Suprapubic skin (tissue), 4 donors: ENCODE measurements around the gene ERRFI1. TPM values are rescaled to one million over a fixed set of nuclear protein-coding genes. Genes with fewer than 3 reads are reported as not detected.

Experiments used
- DNase-seq, 2 donors: peaks; one replicate each; pipeline ENCODE4 v3.0.0-alpha.2; 2019; ENCODE audit warnings: low spot score in 2 of 2
- H3K27ac ChIP-seq: fragments of 200-600 bp; sonication (generic); one replicate; pipeline ENCODE4 v1.5.1; 2019
- H3K27me3 ChIP-seq: fragments of 200-600 bp; sonication (generic); one replicate; pipeline ENCODE4 v1.5.1; 2019
- H3K36me3 ChIP-seq: fragments of 200-600 bp; sonication (generic); one replicate; pipeline ENCODE4 v1.5.1; 2019
- H3K4me1 ChIP-seq: fragments of 200-600 bp; sonication (generic); one replicate; pipeline ENCODE4 v1.5.1; 2019
- H3K4me3 ChIP-seq: fragments of 200-600 bp; sonication (generic); one replicate; pipeline ENCODE4 v1.5.1; 2019; ENCODE audit warnings: mild to moderate bottlenecking
- H3K9me3 ChIP-seq: fragments of 200-600 bp; sonication (generic); one replicate; pipeline ENCODE4 v1.5.1; 2019
- EP300 ChIP-seq: sonication (generic); formaldehyde crosslinking; IDR thresholded peaks from one replicate; pipeline ENCODE4 v1.6.1; 2017; ENCODE audit warnings: antibody characterized with exemption
- POLR2A ChIP-seq, 2 donors: fragments of 450-650 bp; IDR thresholded peaks; one replicate each; pipeline ENCODE4 v1.6.1; 2017; ENCODE audit warnings: antibody characterized with exemption in 2 of 2, mild to moderate bottlenecking in 2 of 2, moderate library complexity in 2 of 2
- POLR2AphosphoS5 ChIP-seq, 3 donors: sonication (generic); formaldehyde crosslinking; IDR thresholded peaks; one replicate each; pipeline ENCODE4 v1.6.1; 2017; ENCODE audit warnings: antibody characterized with exemption in 3 of 3
- WGBS: methylation state at CpG from one replicate; pipeline ENCODE4 v1.1.5; 2018; 5-methylcytosine and 5-hydroxymethylcytosine counted together
- total RNA-seq, 4 donors: library from RNA; depleted of rRNA; stranded (reverse); fragments of >200 nt; gene quantifications; one replicate each; pipeline ENCODE4 v1.1.0, GENCODE V29; 2016
- TF ChIP-seq, protein P1 (sequence below), 2 donors: fragments of 200-600 bp in 1 of 2; fragments of 450-650 bp in 1 of 2; sonication (generic) in 1 of 2; IDR thresholded peaks; one replicate each; pipeline ENCODE4 v1.5.1; 2016 to 2019; ENCODE audit warnings: antibody characterized with exemption in 2 of 2, mild to moderate bottlenecking in 1 of 2, moderate library complexity in 1 of 2

Gene ERRFI1
- total RNA-seq, 4 donors from 2014 or later, result 128 to 312 (median 262) TPM

DNA sequence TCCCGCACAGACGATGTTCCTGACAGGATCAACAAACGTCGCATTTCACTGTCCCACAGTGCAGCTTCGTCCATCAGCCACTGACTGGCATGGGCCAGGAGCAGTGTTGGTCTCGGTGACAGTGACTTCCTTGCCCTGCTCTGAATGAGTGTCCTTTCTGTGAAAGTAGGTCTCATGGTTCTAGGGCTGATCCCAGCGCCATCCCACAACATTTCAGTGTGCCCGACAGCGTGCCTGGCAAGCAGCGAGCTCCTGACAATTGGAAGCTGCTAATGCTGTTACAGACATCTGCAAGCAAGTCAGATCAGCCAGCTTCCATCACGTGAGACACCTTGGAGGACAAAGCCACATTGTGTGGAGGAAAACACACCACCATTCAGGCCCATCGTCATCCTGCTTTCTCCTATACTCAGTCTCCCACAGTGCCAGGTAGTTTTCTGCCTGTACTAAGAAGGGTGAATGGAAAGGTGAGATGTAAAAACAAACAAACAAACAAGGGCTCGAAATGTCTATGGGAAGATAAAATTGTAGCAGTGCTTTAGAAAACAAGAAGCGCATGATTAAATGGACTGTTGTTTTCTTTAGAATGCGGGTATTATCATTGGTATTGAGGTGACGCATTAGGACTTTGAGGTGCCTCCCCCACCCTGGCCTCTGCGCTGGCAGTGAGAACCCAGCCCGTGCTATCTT lies 21.9 kb downstream of the ERRFI1 start:
- WGBS, result 31% methylated on average over 17 of the region's 18 CpGs
- Histone ChIP-seq H3K4me1 (peaks cover 49% of the 10 kb centered on the region), H3K27ac (peak overlapping the region; percentile 95), H3K9me3 (no peaks in the 10 kb centered on the region), H3K4me3 (no peak overlapping the region), H3K27me3 (no peaks in the 10 kb centered on the region), H3K36me3 (no peaks in the 10 kb centered on the region)
- DNase-seq, result peak; percentile 78 to 86
- TF ChIP-seq, protein P1, sequence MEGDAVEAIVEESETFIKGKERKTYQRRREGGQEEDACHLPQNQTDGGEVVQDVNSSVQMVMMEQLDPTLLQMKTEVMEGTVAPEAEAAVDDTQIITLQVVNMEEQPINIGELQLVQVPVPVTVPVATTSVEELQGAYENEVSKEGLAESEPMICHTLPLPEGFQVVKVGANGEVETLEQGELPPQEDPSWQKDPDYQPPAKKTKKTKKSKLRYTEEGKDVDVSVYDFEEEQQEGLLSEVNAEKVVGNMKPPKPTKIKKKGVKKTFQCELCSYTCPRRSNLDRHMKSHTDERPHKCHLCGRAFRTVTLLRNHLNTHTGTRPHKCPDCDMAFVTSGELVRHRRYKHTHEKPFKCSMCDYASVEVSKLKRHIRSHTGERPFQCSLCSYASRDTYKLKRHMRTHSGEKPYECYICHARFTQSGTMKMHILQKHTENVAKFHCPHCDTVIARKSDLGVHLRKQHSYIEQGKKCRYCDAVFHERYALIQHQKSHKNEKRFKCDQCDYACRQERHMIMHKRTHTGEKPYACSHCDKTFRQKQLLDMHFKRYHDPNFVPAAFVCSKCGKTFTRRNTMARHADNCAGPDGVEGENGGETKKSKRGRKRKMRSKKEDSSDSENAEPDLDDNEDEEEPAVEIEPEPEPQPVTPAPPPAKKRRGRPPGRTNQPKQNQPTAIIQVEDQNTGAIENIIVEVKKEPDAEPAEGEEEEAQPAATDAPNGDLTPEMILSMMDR (IDR thresholded peaks at IDR 0.05), result no peak
- TF ChIP-seq POLR2A (IDR thresholded peaks at IDR 0.05) (peak in 1 of 2 donors; percentile 17), POLR2AphosphoS5 (IDR thresholded peaks at IDR 0.05) (peak in 1 of 3 donors; percentile 67), EP300 (no peak)

DNA sequence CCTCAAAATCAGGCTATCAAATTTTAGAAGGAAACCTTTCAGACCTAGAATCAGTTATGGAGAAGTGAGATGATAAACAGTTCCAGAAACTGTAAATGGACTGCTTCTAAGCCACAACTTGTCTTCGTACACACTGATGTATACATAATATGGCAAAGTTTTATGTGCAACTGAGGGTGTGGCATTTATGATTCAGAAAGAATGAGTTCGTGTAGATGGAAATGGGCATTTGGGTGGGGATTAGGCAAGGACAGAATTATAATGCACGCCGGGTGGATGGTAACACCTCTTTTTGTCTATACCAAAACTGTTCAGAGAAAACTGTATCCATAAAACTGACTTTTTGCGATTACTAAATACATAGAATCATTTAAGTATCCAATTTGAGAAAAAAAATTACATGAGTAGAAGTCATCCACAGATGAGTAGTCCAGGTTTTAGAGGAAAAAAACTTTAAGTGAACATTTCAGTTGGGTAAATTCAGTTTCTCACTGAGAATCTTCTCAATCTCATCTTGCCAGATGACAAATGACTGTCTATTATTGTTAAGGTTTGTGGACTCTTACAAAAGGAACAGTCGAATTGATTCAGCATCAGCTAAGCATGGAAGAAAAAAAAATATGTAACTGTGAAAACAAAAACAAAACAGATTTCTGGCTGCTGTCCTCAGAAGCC lies 22.5 kb downstream of the ERRFI1 start:
- Histone ChIP-seq H3K4me3 (no peak overlapping the region), H3K4me1 (peaks cover 49% of the 10 kb centered on the region), H3K27me3 (no peaks in the 10 kb centered on the region), H3K36me3 (no peaks in the 10 kb centered on the region), H3K27ac (peak overlapping the region; percentile 95), H3K9me3 (no peaks in the 10 kb centered on the region)
- WGBS, result 45% methylated on average over 6 of the region's 6 CpGs
- TF ChIP-seq EP300 (no peak), POLR2AphosphoS5 (IDR thresholded peaks at IDR 0.05) (no peak), POLR2A (IDR thresholded peaks at IDR 0.05) (no peak)
- TF ChIP-seq, protein P1 (IDR thresholded peaks at IDR 0.05), result no peak
- DNase-seq, result no peak

DNA sequence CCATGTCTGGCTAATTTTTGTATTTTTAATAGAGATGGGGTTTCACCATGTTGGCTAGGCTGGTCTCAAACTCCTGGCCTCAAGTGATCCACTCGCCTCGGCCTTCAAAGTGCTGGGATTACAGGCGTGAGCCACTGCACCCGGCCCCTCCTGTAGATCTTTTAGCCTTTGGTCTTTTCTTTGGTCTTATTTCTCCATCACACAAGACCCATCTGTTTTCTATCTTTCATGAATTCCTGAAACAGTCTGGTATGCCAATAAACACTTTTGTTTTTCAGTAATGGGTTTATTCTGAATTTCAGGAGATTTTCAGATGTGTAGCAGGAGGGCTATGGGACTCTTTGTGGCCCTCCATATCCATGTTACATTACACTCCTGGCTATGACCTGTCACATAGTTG lies 23.2 kb downstream of the ERRFI1 start:
- Histone ChIP-seq H3K4me1 (peaks cover 49% of the 10 kb centered on the region), H3K9me3 (no peaks in the 10 kb centered on the region)

DNA sequence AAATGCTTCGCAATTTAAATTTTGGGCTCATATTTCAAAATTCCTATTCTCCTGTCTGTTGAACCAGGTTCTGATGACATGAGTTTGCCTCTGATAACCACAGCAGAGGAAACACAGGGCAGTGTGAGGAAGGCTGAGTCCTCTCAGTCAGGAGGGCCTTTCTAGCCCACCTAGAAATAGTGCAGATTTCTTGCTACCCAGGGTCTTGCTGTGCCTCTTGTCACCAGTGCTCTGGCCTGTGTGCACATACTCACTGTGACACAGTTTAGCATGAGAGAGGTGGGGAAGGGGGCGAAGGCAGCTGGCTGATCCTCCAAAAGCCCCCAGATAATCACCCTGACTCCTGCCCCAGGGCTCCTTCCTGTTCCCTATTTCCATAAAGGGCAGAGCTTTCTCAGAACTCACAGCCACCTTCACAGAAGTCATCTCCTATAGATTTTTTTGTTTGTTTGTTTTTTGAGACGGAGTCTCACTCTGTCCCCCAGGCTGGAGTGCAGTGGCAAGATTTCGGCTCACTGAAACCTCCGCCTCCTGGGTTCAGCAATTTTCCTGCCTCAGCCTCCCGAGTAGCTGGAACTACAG lies 23.7 kb downstream of the ERRFI1 start:
- 82% methylated on average over 6 of the region's 6 CpGs for WGBS
- H3K9me3 ChIP-seq, result no peaks in the 10 kb centered on the region
- no peak for DNase-seq
- no peaks in the 10 kb centered on the region for H3K36me3 ChIP-seq
- H3K27me3 ChIP-seq, result no peaks in the 10 kb centered on the region
- no peak overlapping the region for H3K4me3 ChIP-seq
- peak overlapping the region; percentile 95 for H3K27ac ChIP-seq
- H3K4me1 ChIP-seq, result peaks cover 45% of the 10 kb centered on the region
- no peak for TF ChIP-seq POLR2AphosphoS5 (IDR thresholded peaks at IDR 0.05)
- no peak for TF ChIP-seq POLR2A (IDR thresholded peaks at IDR 0.05)
- TF ChIP-seq EP300, result no peak
- TF ChIP-seq, protein P1 (IDR thresholded peaks at IDR 0.05), result no peak

More for the DNA sequence above, 23.2 kb downstream of the ERRFI1 start:
- no peak for TF ChIP-seq POLR2AphosphoS5 (IDR thresholded peaks at IDR 0.05)
- TF ChIP-seq, protein P1 (IDR thresholded peaks at IDR 0.05), result no peak
- no peak for TF ChIP-seq POLR2A (IDR thresholded peaks at IDR 0.05)
- no peak for TF ChIP-seq EP300
- H3K4me3 ChIP-seq, result no peak overlapping the region
- peak overlapping the region; percentile 95 for H3K27ac ChIP-seq
- H3K27me3 ChIP-seq, result no peaks in the 10 kb centered on the region
- 71% methylated on average over 4 of the region's 4 CpGs for whole genome bisulfite sequencing
- H3K36me3 ChIP-seq, result no peaks in the 10 kb centered on the region
- DNase-seq, result no peak

DNA sequence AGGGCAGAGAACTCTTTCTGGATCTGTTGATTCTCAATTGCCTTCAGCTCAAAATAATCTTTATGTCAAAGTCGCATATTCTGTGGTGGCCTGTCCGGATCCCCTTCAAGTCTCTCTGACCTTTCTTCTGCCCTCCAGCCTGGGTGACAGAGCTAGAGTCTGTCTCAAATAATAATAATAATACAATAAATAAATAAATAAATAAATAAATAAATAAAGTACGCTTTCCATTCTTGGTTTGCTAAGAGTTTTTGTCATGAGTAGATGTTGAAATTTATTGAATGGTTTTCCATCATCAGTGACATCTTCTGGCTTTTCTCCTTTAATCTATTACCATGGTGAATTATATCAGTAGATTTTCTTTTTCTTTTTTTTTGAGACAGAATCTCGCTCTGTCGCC lies 30.7 kb downstream of the ERRFI1 start:
- Histone ChIP-seq H3K36me3 (no peaks in the 10 kb centered on the region), H3K27me3 (no peaks in the 10 kb centered on the region), H3K4me3 (no peak overlapping the region), H3K27ac (no peak overlapping the region), H3K9me3 (no peaks in the 10 kb centered on the region), H3K4me1 (no peaks in the 10 kb centered on the region)
- TF ChIP-seq EP300 (no peak), POLR2AphosphoS5 (IDR thresholded peaks at IDR 0.05) (no peak), POLR2A (IDR thresholded peaks at IDR 0.05) (no peak)
- TF ChIP-seq, protein P1 (IDR thresholded peaks at IDR 0.05), result no peak
- WGBS, result 94% methylated on average over 5 of the region's 5 CpGs
- no peak for DNase-seq
